ENCODE results near the gene ZNF213. TPM values are rescaled to one million over a fixed set of nuclear protein-coding genes. Genes with fewer than 3 reads are reported as not detected.

The ZNF213 gene, protein sequence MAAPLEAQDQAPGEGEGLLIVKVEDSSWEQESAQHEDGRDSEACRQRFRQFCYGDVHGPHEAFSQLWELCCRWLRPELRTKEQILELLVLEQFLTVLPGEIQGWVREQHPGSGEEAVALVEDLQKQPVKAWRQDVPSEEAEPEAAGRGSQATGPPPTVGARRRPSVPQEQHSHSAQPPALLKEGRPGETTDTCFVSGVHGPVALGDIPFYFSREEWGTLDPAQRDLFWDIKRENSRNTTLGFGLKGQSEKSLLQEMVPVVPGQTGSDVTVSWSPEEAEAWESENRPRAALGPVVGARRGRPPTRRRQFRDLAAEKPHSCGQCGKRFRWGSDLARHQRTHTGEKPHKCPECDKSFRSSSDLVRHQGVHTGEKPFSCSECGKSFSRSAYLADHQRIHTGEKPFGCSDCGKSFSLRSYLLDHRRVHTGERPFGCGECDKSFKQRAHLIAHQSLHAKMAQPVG
- total RNA-seq: 10.6 to 13.0 TPM (median 10.8 TPM) in 3 replicates
- long read RNA-seq, full-length matches to known transcripts: 23 of 44 reads
- long read RNA-seq, partial matches to known transcripts: 1 of 44 reads
- long read RNA-seq, other reads (novel, unspliced or antisense): 20 of 44 reads

GRCh38 chr16:3134338-3135125 is at the start of gene ZNF213:
Gene ZNF213, plus strand, starts transcription at chr16:3135029. Its CDS starts 2,252 bp downstream, at chr16:3137281.
- peak; percentile 97 for DNase-seq (ENCODE audit: low spot score)
- H3K4me3 Mint-ChIP-seq (ENCODE audit: unreplicated experiment): peak within 1 kb of the TSS; percentile 99
- H3K36me3 Mint-ChIP-seq (ENCODE audit: low read depth): peaks cover 9% of the 10 kb centered on the region
- peaks cover 34% of the 10 kb centered on the region for H3K4me1 Mint-ChIP-seq (ENCODE audit: low read depth)
- no peak for TF ChIP-seq CTCF (IDR thresholded peaks at IDR 0.05)
- peak within 1 kb of the TSS; percentile 99 for H3K27ac Mint-ChIP-seq (ENCODE audit: unreplicated experiment)
- no peaks in the 10 kb centered on the region for H3K27me3 Mint-ChIP-seq (ENCODE audit: low read depth)
- no peaks in the 10 kb centered on the region for H3K9me3 Mint-ChIP-seq (ENCODE audit: low read depth)

GRCh38 chr16:3085868-3086595 is 48.8 kb upstream of the ZNF213 start:
- peaks cover 7% of the 10 kb centered on the region for H3K27me3 Mint-ChIP-seq (ENCODE audit: low read depth)
- no peaks in the 10 kb centered on the region for H3K36me3 Mint-ChIP-seq (ENCODE audit: low read depth)
- H3K4me1 Mint-ChIP-seq (ENCODE audit: low read depth): peaks cover 9% of the 10 kb centered on the region
- DNase-seq (ENCODE audit: low spot score): no peak
- no peak overlapping the region for H3K27ac Mint-ChIP-seq (ENCODE audit: unreplicated experiment)
- H3K4me3 Mint-ChIP-seq (ENCODE audit: unreplicated experiment): no peak overlapping the region
- no peaks in the 10 kb centered on the region for H3K9me3 Mint-ChIP-seq (ENCODE audit: low read depth)
- no peak for TF ChIP-seq CTCF (IDR thresholded peaks at IDR 0.05)

DNA sequence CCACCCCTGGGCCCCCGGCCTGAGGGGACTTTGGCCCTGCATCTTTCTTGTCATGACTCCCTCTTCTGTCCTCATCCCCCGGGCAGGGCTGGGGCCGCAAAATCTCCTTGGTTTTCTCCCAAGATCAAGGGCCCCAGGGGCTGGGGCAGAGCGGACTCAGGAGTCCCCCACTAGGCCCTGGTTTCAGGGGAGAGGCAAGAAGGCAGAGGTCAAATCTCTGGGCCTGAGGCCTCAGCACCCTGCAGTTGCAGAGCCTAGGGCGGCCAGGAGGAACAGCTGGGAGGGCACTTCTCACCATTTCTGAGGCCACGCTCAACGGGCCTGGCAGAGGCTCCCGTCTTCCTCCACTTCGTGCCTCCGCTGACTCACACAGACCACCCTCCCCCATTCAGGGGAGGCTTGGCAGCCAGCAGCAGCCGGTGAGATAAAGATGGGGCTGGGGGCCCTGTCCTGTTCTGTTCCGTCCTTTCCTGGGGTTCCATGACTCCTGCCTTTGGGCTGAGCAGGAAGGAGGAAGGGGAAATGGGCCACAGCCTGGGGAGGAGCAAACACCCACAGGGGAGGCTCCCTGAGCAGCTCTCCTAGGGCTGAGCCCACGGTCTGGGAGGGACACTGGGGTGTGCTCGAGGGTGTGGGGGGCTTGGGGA is 48.1 kb upstream of the ZNF213 start:
- H3K4me3 Mint-ChIP-seq (ENCODE audit: unreplicated experiment): no peak overlapping the region
- peaks cover 9% of the 10 kb centered on the region for H3K4me1 Mint-ChIP-seq (ENCODE audit: low read depth)
- no peaks in the 10 kb centered on the region for H3K9me3 Mint-ChIP-seq (ENCODE audit: low read depth)
- H3K36me3 Mint-ChIP-seq (ENCODE audit: low read depth): no peaks in the 10 kb centered on the region
- H3K27ac Mint-ChIP-seq (ENCODE audit: unreplicated experiment): no peak overlapping the region
- DNase-seq (ENCODE audit: low spot score): no peak
- peaks cover 6% of the 10 kb centered on the region for H3K27me3 Mint-ChIP-seq (ENCODE audit: low read depth)
- TF ChIP-seq CTCF (IDR thresholded peaks at IDR 0.05): no peak

DNA sequence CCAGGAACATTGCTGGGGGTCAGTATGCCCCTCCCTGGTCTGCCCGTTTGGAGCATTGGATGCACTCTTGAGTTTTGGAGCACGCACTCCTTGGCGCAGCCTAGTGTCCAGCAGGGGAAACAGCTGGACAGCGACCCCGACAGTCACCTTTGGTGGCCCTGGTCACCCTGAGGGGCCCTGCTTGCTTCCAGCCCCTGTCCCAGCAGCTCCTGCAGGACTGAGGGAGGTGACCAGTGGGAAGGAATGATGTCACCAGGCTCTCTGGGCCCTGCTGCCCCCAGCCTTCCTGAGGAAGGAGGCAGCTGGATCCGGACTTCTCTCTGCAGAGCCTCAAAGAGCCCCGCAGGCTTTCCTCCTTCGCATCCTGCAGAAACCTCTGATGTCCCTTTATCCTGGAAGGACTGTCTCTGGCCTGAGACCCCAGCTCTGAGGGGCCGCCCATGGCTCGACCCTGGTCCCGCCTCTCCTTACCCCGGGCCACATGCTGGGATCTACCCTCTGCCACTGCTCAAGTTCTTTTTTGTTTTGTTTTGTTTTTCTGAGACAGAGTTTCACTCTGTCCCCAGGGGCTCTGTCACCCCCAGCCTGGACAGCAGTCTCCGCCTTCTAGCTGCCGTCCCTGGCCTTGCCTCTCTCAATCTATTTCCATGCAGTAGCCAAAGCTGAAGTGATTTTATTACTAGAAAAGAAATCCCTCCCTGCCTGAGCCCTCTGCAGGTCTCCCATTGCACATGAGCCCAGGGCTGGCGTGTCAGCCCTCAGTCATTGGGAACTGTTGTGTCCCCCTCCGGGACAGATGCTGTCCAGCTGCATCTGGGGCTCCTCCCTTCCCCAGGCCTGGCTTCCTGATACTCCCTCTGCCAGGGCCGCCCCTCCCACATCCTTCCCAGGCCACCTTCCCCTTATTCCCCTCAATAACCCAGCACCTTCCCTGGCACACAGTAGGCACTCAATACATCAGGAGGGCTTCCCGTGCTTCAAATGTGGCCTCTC is 47.3 kb upstream of the ZNF213 start:
- Mint-ChIP-seq H3K27me3 (ENCODE audit: low read depth) (peaks cover 9% of the 10 kb centered on the region), H3K36me3 (ENCODE audit: low read depth) (no peaks in the 10 kb centered on the region), H3K4me1 (ENCODE audit: low read depth) (peaks cover 9% of the 10 kb centered on the region), H3K27ac (ENCODE audit: unreplicated experiment) (no peak overlapping the region), H3K9me3 (ENCODE audit: low read depth) (no peaks in the 10 kb centered on the region), H3K4me3 (ENCODE audit: unreplicated experiment) (no peak overlapping the region)
- DNase-seq (ENCODE audit: low spot score): no peak
- peak; percentile 58 for TF ChIP-seq CTCF (IDR thresholded peaks at IDR 0.05)

Measured in chondrocyte (in vitro differentiated cells).